ENCODE measurements around the gene PRR14.

- no peak for TF ChIP-seq CTCF (conservative IDR thresholded peaks at IDR 0.05 in 1 of 2, IDR thresholded peaks at IDR 0.05 in 1 of 2; ENCODE audit: extremely low read depth in 1 of 2, insufficient read depth in 1 of 2, low read depth in 1 of 2, low read length in 2 of 2)
- no peak for TF ChIP-seq EZH2 (IDR thresholded peaks at IDR 0.05; ENCODE audit: borderline replicate concordance, low read length)
These were observed 14.5 kb downstream of the PRR14 start for GRCh38 chr16:30665155-30665829.
